AG09319 (cell line): ENCODE results near the gene PARP14.

Experiments
- DNase-seq: peaks from one replicate; pipeline ENCODE4 v3.0.0-alpha.2; 2010; ENCODE audit warnings: low read depth; ENCODE audit errors: extremely low read depth
- TF ChIP-seq, protein P1 (sequence below): IDR thresholded peaks from 2 replicates; pipeline ENCODE4 v1.5.1; 2011; ENCODE audit warnings: low read depth, mild to moderate bottlenecking, inconsistent platforms, low read length, moderate library complexity

PARP14 gene

DNA sequence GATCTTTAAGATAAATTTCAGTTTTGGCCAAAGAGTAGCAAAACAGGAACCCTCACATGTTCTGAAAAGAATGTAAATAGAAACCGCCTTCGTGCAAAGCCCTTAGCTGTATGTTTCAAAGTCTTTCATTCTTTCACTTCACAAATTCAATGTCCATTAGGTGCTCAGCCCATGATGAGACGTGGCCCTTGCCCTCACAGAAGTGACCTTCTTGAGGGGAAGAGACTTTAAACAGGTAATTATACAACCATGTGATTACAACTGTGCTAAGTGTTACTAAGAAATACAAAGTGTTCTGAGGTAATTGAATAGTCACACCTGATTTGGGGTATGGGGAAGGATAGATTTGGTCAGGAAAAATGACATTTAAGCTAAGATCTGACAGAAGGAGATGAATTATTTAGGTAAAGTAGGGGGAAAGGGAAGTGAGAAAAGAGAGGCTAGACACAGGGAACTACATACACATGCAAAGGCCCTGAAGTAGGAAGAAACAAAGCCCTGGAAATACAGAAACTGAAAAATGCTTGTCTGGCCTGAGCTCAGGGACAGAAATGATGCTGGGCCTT lies 93.4 kb downstream of the PARP14 start:
- TF ChIP-seq, protein P1, sequence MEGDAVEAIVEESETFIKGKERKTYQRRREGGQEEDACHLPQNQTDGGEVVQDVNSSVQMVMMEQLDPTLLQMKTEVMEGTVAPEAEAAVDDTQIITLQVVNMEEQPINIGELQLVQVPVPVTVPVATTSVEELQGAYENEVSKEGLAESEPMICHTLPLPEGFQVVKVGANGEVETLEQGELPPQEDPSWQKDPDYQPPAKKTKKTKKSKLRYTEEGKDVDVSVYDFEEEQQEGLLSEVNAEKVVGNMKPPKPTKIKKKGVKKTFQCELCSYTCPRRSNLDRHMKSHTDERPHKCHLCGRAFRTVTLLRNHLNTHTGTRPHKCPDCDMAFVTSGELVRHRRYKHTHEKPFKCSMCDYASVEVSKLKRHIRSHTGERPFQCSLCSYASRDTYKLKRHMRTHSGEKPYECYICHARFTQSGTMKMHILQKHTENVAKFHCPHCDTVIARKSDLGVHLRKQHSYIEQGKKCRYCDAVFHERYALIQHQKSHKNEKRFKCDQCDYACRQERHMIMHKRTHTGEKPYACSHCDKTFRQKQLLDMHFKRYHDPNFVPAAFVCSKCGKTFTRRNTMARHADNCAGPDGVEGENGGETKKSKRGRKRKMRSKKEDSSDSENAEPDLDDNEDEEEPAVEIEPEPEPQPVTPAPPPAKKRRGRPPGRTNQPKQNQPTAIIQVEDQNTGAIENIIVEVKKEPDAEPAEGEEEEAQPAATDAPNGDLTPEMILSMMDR = no peak
- no peak for DNase-seq

DNA sequence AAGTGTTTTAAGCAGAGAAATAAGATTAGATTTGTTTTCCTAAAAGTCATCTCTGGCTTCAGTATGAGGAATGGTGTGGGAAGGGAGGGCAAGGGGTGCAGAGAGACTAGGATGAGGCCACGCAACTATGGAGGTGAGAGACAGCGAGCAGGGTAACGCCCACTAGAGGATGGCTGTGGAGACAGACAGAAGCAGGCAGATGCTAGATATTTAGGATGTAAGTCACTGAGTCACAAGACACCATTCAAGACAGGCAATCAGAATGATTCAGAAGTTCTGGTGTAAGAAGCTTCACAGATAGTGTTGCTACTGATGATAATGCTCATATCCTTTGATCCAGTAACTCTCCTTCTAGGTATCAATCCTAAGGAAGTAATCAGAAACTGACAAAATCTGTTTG lies 93.9 kb downstream of the PARP14 start:
- TF ChIP-seq, protein P1 = no peak
- no peak for DNase-seq

DNA sequence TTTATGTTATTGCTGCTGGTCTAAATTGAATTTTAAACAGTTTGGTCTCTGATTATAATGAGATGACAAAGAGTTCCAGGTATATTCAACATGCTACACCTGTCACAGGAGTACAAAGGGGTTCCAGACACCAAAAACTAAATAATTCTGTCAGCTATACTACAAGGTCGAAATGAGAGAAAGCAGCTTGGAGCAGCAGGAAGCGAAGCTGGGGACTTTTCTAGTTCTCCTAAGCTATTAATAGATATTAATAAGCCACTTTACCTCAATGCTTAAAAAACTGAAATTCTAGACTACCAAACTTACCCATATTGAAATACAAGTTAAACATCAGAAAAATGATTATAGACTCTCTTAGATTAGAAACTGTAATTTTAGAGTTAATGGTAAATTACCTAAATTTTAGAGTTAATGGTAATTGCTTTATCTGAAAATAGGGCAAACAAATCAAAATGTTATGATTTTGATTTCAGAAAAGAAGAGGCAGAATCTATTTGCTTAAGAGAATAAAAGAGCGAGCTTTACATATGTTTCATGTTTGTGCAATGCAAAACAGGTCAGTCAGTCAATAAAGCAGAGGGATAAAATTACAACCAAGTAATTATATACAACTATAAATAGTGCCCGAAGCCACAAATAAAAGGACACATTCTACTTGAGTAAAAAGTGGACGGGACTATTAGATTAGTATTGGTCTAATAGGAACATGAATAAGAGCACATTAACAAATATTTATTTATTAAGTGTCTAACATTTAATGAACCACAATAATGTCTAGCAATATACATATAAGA lies 96.2 kb downstream of the PARP14 start:
- no peak for DNase-seq
- TF ChIP-seq, protein P1 = no peak

DNA sequence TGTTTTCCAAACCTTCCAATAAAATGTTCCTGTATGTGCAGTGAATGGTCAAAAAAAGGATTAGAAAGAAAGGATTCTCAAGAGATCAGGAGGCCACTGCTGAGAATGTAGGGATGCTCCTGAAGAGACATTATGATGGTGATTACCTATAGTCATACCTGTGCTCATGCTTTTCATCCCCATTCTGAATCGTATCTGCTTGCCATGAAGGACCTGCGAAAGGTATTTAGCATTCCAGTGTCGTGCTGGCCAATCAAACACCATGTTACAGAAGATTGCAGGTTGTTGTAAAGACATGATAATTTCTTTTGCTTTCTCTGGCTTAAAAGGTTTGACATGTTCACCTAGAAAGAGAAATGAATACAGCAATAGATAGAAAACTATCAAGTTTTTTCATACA lies 96.9 kb downstream of the PARP14 start:
- no peak for DNase-seq
- TF ChIP-seq, protein P1 = no peak
